Measurements from ENCODE around the gene ARFRP1.

The ARFRP1 gene

DNA sequence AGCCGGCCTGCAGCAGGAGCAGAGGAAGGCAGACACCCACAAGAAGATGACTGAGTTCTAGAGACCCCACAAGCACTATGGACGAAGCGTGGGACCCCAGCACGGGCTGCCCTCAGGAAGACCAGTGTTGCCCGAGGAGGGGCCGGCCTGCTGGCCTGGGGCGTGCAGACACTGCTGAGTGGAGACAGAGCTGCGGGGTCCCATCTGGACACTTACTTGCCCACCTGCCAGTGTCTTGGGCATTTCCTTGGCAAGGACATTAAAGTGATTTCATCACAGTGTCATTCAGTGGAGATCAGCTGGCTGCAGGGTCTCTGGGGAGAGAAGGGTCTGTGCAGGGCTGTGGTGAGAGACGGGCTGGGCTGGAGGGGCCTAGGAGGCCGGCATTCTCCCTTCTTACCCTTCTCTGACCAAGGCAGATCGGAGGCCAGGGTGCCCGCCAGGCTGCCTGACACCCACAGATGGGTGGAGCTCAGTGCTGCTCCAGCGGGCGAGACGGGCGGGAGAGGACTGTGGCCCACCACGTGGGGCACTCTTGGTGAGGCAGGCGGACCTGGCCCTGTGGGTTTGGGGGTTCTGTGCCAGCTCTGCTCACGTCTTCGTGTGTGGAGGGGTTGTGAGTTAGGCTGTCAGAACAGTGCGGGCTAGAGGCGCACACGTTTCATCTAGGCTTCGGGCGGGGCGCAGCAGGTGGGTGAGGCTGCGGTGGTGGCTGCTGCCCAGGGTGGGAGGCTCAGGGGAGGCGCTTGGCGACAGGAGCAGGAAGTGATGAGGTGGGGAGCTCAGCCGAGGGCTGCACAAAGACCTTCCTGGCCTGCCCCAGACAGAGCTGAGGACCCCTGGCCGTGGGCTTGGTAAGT is 28.3 kb upstream of the ARFRP1 start, which contains the start of gene LIME1:
Gene LIME1 (plus strand): TSS at position 806 of the 860 bp plus-strand sequence. CDS start 886 bp downstream, outside the sequence.
- H3K27ac ChIP-seq (ENCODE audit: poor library complexity, severe bottlenecking) = no peak within 1 kb of the TSS
- H3K4me3 ChIP-seq (ENCODE audit: severe bottlenecking) = no peak within 1 kb of the TSS
- TF ChIP-seq, protein P1, sequence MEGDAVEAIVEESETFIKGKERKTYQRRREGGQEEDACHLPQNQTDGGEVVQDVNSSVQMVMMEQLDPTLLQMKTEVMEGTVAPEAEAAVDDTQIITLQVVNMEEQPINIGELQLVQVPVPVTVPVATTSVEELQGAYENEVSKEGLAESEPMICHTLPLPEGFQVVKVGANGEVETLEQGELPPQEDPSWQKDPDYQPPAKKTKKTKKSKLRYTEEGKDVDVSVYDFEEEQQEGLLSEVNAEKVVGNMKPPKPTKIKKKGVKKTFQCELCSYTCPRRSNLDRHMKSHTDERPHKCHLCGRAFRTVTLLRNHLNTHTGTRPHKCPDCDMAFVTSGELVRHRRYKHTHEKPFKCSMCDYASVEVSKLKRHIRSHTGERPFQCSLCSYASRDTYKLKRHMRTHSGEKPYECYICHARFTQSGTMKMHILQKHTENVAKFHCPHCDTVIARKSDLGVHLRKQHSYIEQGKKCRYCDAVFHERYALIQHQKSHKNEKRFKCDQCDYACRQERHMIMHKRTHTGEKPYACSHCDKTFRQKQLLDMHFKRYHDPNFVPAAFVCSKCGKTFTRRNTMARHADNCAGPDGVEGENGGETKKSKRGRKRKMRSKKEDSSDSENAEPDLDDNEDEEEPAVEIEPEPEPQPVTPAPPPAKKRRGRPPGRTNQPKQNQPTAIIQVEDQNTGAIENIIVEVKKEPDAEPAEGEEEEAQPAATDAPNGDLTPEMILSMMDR (IDR thresholded peaks at IDR 0.05; ENCODE audit: poor library complexity, severe bottlenecking) = no peak
- H3K4me1 ChIP-seq (ENCODE audit: insufficient read depth, poor library complexity, severe bottlenecking) = no peaks in the 10 kb centered on the region
- DNase-seq (ENCODE audit: low spot score) = peak; percentile 89
- H3K9me3 ChIP-seq (ENCODE audit: severe bottlenecking) = no peaks in the 10 kb centered on the region
- peaks cover 28% of the 10 kb centered on the region for H3K36me3 ChIP-seq (ENCODE audit: low read depth)
- ATAC-seq (ENCODE audit: low read depth) = no peak
- H3K27me3 ChIP-seq (ENCODE audit: insufficient read depth, poor library complexity, severe bottlenecking) = no peaks in the 10 kb centered on the region

DNA sequence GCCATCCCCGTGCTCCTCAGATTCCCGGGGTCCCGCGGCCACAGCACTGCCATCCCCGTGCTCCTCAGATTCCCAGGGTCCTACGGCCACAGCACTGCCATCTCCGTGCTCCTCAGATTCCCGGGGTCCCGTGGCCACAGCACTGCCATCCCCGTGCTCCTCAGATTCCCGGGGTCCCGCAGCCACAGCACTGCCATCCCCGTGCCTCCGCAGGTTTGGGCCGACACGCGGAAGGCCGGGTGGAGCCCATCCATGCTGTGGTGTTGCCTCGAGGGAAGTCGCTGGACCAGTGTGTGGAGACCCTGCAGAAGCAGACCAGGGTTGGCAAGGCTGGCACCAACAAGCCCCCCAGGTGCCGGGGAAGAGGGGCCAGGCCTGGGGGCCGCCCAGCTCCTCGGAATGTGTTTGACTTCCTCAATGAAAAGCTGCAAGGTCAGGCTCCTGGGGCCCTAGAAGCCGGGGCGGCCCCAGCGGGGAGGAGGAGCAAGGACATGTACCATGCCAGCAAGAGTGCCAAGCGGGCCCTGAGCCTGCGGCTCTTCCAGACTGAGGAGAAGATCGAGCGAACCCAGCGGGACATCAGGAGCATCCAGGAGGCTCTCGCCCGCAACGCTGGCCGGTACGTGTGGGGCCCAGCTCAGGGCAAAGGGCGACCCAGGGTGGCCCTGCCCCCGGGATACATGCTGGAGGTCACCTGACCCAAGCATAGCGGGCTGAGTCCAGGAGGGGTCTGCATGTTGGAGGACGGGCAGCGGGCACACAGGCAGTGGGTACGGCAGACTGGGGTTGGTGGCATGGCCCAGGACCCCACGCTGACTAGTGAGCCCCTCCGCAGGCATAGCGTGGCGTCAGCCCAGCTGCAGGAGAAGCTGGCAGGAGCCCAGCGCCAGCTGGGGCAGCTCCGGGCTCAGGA is 27.4 kb upstream of the ARFRP1 start:
- no peak overlapping the region for H3K4me3 ChIP-seq (ENCODE audit: severe bottlenecking)
- H3K4me1 ChIP-seq (ENCODE audit: insufficient read depth, poor library complexity, severe bottlenecking) = no peaks in the 10 kb centered on the region
- no peak overlapping the region for H3K27ac ChIP-seq (ENCODE audit: poor library complexity, severe bottlenecking)

DNA sequence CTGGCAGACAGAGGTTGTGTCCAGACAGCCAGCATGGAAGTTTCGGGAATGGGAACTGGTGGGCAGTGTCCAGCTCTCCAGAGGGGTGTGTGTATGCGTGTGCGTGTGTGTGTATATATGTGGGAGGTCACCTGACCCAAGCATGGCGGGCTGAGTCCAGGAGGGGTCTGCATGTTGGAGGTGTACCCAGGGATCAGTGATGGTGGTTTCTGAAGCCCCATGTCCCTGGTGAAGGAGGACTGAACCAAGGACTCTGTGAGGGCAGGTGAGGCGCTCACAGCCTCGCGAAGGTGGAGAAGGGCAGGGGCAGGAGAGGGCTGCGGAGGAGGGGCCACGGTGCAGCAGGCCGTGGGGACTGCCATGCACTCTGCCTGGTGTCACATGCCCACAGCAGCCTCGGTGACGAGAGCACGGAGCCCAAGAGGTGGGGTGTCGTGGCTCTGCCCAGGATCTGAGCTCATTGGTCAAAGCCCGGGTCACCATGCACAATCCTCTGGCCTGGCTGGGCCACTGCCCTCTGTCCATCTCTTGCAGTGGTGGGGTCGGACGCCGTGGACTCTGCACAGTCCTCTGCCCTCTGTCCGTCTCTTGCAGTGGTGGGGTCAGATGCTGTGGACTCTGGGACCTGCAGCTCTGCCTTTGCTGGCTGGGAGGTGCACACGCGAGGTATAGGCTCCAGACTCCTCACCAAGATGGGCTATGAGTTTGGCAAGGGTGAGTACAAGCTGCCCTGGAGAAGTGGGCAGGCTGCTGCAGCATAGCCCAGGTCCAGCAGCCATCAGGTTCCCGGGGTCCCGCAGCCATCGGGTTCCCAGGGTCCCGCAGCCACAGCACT is 26.6 kb upstream of the ARFRP1 start:
- H3K27ac ChIP-seq (ENCODE audit: poor library complexity, severe bottlenecking) = no peak overlapping the region

More for the DNA sequence above, 27.4 kb upstream of the ARFRP1 start:
- TF ChIP-seq, protein P1 (IDR thresholded peaks at IDR 0.05; ENCODE audit: poor library complexity, severe bottlenecking) = no peak
- ATAC-seq (ENCODE audit: low read depth) (no peak), DNase-seq (ENCODE audit: low spot score) (peak; percentile 91)
- no peaks in the 10 kb centered on the region for H3K27me3 ChIP-seq (ENCODE audit: insufficient read depth, poor library complexity, severe bottlenecking)
- no peaks in the 10 kb centered on the region for H3K9me3 ChIP-seq (ENCODE audit: severe bottlenecking)
- peaks cover 37% of the 10 kb centered on the region for H3K36me3 ChIP-seq (ENCODE audit: low read depth)

DNA sequence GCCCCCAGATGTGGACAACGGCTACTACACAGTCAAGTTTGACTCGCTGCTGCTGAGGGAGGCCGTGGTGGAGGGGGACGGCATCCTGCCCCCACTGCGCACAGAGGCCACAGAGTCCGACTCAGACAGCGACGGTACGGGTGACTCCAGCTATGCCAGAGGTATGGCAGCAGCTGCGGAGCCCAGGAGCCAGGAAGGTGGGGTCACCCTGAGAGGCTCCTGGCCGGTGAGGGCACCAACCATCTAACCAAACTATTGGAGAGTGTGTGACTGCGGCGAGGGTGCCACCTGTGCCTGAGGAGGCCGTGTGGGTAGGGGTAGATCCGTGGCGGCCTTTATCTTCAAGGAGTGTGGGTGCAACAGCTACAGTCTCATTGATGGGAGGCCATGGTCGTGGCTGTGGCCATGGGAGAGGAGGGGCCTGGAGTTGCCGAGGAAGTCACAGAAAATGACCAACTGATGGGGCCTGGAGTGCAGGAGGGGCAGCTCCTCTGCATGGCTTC is 25.9 kb upstream of the ARFRP1 start:
- Histone ChIP-seq H3K4me1 (ENCODE audit: insufficient read depth, poor library complexity, severe bottlenecking) (no peaks in the 10 kb centered on the region), H3K27me3 (ENCODE audit: insufficient read depth, poor library complexity, severe bottlenecking) (no peaks in the 10 kb centered on the region), H3K36me3 (ENCODE audit: low read depth) (peaks cover 48% of the 10 kb centered on the region), H3K9me3 (ENCODE audit: severe bottlenecking) (no peaks in the 10 kb centered on the region), H3K4me3 (ENCODE audit: severe bottlenecking) (no peak overlapping the region), H3K27ac (ENCODE audit: poor library complexity, severe bottlenecking) (no peak overlapping the region)
- TF ChIP-seq, protein P1 (IDR thresholded peaks at IDR 0.05; ENCODE audit: poor library complexity, severe bottlenecking) = no peak
- DNase-seq (ENCODE audit: low spot score) = peak; percentile 84
- no peak for ATAC-seq (ENCODE audit: low read depth)

More for the DNA sequence above, 26.6 kb upstream of the ARFRP1 start:
- Histone ChIP-seq H3K4me1 (ENCODE audit: insufficient read depth, poor library complexity, severe bottlenecking) (no peaks in the 10 kb centered on the region), H3K9me3 (ENCODE audit: severe bottlenecking) (no peaks in the 10 kb centered on the region), H3K36me3 (ENCODE audit: low read depth) (peaks cover 44% of the 10 kb centered on the region), H3K4me3 (ENCODE audit: severe bottlenecking) (no peak overlapping the region), H3K27me3 (ENCODE audit: insufficient read depth, poor library complexity, severe bottlenecking) (no peaks in the 10 kb centered on the region)
- no peak for ATAC-seq (ENCODE audit: low read depth)
- TF ChIP-seq, protein P1 (IDR thresholded peaks at IDR 0.05; ENCODE audit: poor library complexity, severe bottlenecking) = no peak
- peak; percentile 84 for DNase-seq (ENCODE audit: low spot score)
